ENCODE measurements around the gene MYLIP. TPM values are rescaled to one million over a fixed set of nuclear protein-coding genes. Genes with fewer than 3 reads are reported as not detected.
A peak's percentile ranks its signal among the peaks of the same experiment; 100 is the strongest.

MYLIP gene
- polyA plus RNA-seq, 4 donors: 45.2 to 50.8 (median 48.9) TPM

DNA sequence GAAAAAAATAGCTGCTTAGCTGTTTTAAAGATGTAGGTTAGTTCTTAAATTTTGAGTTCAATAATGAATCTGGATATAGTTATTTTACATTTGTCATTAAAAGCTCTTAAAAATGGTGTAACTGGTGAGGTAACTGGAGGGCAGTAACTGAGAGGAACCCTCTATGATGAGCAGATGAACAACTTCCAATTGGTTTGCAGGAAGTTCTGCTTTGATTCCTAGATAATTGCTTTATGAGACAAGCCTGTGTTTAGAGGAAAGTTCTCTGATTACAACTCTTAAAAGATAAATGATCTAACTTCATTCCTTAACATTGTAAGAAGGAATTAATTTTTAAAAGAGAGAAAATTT is 8.5 kb downstream of the MYLIP start:
- DNase-seq (ENCODE audit: low read depth in 4 of 4, low spot score in 2 of 4): no peak

DNA sequence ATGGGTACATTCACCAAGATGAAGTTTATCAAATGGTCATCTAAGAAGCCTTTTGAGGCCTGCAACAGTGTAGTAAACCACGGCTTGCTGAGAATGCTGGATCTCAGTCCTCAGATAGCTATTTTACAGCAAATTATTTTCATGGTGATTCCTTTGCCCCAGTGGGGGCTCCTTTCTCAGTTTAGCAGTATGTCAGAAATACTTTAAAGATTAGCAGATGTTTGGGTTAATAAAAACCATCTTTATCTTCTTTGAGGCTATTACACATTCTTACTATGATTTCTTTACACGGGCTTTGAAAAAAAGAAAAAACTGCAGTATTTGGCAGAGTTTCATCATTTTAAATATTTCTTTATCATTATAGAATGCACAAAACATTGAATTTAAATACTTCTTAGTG is 10.7 kb downstream of the MYLIP start:
- no peak for DNase-seq (ENCODE audit: low read depth in 4 of 4, low spot score in 2 of 4)

DNA sequence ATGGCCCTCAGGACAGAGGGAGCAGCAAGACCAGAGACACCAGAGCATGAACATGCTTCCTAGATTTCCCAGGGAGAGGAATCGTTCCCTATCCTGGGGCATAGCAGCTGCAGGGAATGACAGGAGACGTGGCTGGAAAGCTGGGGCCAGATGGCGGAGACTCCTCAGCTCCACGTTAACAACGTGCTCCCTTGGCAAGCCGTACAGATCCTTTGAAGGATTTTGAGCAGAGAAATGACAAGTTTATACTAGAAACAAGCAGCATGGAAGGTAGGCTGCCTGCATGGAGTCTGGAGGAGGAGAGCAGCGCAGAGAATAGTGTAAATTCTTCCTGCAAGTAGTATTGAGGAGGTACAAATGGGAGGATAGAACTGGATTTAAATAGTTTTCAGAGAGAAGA is 11.7 kb downstream of the MYLIP start:
- no peak for DNase-seq (ENCODE audit: low read depth in 4 of 4, low spot score in 2 of 4)

- no peak for DNase-seq (ENCODE audit: low read depth in 4 of 4, low spot score in 2 of 4)
These were observed 12.6 kb downstream of the MYLIP start for GRCh38 chr6:16141514-16141913.

- no peak for DNase-seq (ENCODE audit: low read depth in 4 of 4, low spot score in 2 of 4)
These were observed 16.2 kb downstream of the MYLIP start for GRCh38 chr6:16145038-16145437.

- DNase-seq (ENCODE audit: low read depth in 4 of 4, low spot score in 2 of 4): no peak
These were observed 17.1 kb downstream of the MYLIP start for GRCh38 chr6:16146028-16146427.

DNA sequence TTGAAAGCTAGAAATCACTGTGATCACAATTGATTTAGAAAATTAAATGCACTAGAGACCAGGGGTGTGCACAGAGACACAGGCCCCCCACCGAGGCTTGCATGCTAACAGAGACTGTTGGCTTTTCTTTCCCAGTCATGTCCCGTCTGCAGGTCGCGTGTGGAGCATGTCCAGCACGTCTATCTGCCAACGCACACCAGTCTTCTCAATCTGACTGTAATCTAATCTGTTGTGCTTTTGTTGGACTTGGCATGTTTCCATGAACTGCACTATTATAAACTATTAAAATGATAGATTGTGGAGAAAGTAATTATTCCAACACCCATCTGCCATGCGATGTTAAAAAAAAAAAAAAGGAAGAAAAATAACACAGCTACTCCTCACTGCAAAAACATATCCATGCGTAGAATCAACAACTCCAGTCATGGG is 17.7 kb downstream of the MYLIP start:
- DNase-seq (ENCODE audit: low read depth in 4 of 4, low spot score in 2 of 4): no peak

- DNase-seq (ENCODE audit: low read depth in 4 of 4, low spot score in 2 of 4): peak in 1 of 4 donors; percentile 54
These were observed 19.6 kb downstream of the MYLIP start for GRCh38 chr6:16148498-16148897.

DNA sequence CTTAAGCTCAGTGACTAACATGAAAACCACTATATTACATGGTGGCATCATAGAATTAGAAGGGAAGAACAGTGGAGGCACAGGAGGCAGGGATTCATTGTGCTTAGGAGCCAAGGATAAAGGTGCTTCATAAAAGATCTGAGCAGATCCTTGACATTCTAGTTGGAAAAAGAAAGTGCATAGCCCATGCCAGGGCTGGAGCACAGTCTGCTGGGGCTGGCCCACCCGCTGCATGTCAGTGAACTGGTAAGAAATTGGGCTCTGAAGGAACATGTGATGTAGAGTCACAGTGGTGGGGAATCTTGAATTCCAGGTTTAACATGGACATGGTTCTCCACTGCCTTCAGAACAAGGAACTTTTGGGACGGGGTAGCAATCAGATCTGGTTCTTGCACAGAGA is 20.4 kb downstream of the MYLIP start:
- no peak for DNase-seq (ENCODE audit: low read depth in 4 of 4, low spot score in 2 of 4)

- DNase-seq (ENCODE audit: low read depth in 4 of 4, low spot score in 2 of 4): no peak
These were observed 21.2 kb downstream of the MYLIP start for GRCh38 chr6:16150098-16150497.

DNA sequence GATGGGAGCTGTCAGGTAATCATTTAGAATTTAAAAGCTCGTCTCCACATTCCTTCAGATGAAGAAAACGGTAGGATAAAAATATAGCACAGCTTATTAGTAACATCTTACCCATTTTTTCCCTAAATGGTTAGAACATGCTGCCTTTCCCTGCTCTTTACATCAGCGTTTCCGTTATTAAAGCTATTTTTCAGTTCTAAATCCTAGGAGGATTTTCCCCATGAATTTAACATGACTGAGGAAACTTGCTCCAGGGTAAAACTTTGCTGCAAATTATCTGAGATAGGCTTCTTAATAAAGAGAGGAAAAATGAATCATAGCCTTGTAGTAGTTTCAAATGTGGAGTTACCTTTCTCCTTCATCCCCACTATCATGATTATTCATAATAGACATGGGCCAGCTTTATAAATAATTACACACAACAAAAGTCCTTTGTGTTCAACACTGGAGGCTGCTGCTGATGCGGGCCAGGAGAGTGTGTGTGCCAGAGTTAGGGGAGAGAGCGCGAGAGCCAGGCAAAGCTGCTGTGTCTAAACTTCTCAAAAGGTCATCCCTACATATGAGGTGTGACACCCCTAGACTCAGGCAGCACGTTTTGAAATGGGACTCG is 24.4 kb downstream of the MYLIP start:
- DNase-seq (ENCODE audit: low read depth in 4 of 4, low spot score in 2 of 4): no peak

- DNase-seq (ENCODE audit: low read depth in 4 of 4, low spot score in 2 of 4): no peak
These were observed 26.0 kb downstream of the MYLIP start for GRCh38 chr6:16154904-16155303.

GRCh38 chr6:16157492-16157891 is 28.6 kb downstream of the MYLIP start:
- DNase-seq (ENCODE audit: low read depth in 4 of 4, low spot score in 2 of 4): no peak

- DNase-seq (ENCODE audit: low read depth in 4 of 4, low spot score in 2 of 4): no peak
These were observed 29.0 kb downstream of the MYLIP start for GRCh38 chr6:16157909-16158308.

DNA sequence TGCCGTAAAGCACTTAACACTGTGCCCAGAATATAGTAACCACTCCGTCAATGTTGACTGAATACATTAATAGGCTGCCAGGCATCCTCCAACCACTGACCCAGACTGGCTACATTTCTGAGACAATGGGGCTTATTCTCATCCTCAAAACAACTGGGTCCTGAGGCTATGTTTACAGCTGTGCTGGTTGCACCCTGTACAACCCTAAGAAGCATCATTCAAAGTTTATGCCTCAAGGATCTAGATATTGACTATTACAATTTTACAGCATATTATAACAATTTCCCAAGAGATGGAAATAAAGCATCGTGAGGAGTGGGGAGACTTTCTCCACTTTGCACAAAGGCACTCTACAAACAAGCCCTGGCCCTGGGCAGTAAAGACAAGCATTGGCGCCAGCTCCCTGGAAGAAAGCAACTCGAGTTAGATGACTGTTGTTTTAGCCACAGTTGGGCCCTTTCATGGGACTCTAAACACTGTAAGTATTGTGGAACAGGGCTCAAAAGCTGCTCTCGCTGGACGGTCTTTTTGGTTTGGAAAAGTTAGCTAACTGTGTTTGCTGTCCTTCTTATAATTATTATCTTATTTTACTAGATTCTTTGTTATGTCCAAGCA is 30.2 kb downstream of the MYLIP start:
- no peak for DNase-seq (ENCODE audit: low read depth in 4 of 4, low spot score in 2 of 4)

DNA sequence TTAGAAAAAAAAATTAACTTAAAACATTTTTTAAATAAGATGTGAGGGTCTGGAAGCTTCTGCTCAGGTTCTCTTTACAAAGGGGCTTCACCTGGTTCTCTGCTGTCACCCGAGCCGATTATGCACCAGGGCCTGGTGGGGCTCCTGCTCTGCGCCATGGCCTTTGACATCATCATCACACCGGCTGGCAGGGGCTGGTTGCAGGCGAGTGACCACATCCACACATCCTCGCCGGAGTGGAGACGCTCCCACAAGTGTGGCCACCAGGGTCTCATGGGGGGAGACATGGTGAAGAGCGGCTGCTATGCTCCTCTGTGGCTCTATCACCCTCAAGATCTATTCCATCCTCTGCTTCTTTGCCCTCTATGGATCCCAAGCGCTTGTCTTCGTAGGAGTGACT is 31.9 kb downstream of the MYLIP start:
- no peak for DNase-seq (ENCODE audit: low read depth in 4 of 4, low spot score in 2 of 4)

DNA sequence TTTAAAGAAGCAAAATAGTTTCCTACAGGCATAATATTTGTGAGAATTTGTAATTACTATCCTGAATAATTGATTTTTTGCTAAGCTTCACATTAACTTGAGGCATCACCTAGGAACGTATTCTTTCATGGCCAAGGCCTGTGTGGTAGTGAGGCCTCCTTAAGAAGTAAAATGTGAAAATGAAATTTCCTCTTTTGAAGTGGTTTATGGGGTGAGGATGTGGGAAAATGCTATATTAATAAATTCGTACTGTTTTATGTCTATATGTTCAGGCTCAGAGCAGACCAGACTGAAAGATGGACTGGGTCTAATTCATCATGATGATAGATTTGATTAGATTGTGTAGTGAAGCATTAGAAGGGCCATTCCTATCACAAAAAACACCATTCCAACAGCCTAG is 33.1 kb downstream of the MYLIP start:
- DNase-seq (ENCODE audit: low read depth in 4 of 4, low spot score in 2 of 4): no peak

DNA sequence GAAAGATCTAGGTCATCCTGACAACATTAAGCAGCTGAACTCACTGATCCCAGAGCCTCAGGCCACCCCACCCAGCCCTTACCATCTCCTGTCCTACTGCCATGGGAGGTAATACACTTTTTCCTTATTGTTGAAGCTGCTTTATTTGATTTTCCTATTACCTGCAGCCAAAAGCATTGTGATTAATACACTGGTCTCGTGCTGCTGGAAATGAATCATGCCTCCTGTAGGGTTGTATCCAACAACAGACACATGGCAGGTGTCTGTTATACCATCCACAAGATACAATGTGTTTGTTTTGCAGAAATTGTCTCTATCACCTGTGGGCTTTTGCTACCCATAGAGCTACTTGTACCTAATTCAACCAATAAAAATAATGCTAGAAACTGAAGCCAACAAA is 34.2 kb downstream of the MYLIP start:
- no peak for DNase-seq (ENCODE audit: low read depth in 4 of 4, low spot score in 2 of 4)

GRCh38 chr6:16163535-16164300 is 34.8 kb downstream of the MYLIP start:
- no peak for DNase-seq (ENCODE audit: low read depth in 4 of 4, low spot score in 2 of 4)

- no peak for DNase-seq (ENCODE audit: low read depth in 4 of 4, low spot score in 2 of 4)
These were observed 36.8 kb downstream of the MYLIP start for GRCh38 chr6:16165641-16166040.

GRCh38 chr6:16166871-16167608 is 38.2 kb downstream of the MYLIP start:
- no peak for DNase-seq (ENCODE audit: low read depth in 4 of 4, low spot score in 2 of 4)

All from left renal cortex interstitium (tissue), 4 donors.